HG03095 (cell line): Measurements from ENCODE around the gene NOTCH1.
"Not testable (repeated sequence)": the region's sequence is repeated elsewhere in the genome, so short reads cannot be mapped to it uniquely, and the experiment has no call there.

Source experiments
- ATAC-seq: cut with Tn5 transposase; IDR thresholded peaks from one replicate; pipeline ENCODE4 v1.9.1; 2021; ENCODE audit warnings: moderate library complexity; ENCODE audit not compliant: unreplicated experiment

The NOTCH1 gene

GRCh38 chr9:136545965-136546696, at the start of gene NOTCH1:
Gene NOTCH1, minus strand, starts transcription at chr9:136546048. Its CDS starts 262 bp downstream, at chr9:136545786.
- ATAC-seq = peak; percentile 50

DNA sequence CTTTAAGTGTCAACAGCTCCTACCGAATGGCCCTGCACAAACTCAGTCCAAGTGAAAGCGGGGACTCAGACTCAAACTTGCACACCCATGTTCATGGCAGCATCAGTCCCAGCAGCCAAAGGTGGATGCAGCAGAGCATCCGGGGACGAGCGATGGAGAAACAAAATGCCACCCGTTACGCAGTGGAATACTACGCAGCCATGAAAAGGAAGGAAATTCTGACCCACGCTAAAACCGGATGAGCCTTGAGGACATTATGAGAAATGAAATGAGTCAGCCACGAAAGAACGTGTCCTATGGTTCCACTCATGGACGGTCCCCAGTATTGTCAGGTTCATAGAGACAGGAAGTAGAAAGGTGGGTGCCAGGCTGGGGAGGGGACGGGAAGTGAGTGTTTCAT, 48.6 kb upstream of the NOTCH1 start:
- no peak for ATAC-seq

DNA sequence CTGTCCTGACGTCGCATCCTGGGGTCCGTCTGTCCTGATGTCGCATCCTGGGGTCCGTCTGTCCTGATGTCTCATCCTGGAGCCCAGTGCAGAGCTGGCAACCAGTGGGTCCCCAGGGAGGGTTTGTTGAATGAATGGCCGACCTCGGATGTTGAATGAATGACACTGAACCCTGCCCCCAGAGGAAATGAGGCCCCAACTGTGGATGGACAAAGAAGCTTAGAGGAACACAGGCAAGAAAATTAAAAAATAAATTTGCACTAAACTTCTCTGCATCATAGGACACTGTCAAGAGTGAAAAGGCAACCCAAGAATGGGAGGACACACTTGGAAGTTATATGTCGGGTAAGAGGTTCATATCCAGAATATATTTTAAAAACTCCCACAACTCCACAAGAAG, 47.7 kb upstream of the NOTCH1 start:
- no peak for ATAC-seq

GRCh38 chr9:136592666-136593065, 46.8 kb upstream of the NOTCH1 start:
- ATAC-seq = no peak

- ATAC-seq = no peak
These were observed 45.2 kb upstream of the NOTCH1 start for GRCh38 chr9:136590821-136591752.

GRCh38 chr9:136589766-136590763, 44.2 kb upstream of the NOTCH1 start:
- ATAC-seq = no peak

GRCh38 chr9:136588663-136589464, 43.0 kb upstream of the NOTCH1 start:
- no peak for ATAC-seq

DNA sequence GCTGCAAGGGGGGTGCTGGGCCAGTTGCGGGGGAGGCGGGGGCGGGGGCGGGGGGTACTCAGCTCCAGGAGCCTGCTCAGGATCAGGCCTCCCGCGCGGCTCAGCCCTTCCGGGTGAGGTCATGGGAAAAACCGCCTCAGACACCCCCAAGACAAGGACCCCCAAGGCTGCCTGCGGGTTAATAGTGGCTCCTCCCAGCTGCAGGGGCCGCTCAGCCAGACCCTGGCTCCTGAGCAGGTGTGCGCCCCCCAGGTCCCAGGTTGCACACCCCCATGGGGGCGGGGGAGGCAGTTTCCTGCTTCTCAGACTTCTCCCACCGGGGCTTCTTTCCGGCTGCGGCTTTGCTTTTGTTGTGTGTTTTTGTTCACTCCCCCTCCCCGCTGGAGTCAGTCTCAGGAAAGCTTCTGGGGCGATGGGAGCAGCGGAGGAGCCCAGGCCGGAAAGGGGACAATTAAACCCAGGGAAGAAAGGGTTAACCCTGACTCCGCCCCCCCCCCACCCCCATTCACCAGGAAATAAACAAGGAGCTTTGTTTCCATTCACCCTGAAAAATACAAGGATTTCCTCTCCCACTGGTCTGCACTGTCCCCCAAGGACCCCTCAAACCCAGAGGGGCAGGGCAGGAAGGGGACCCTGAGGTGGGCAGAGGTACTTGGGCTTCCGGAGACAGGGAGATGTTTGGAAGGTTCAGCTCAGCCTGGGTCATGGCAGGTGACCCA, 42.3 kb upstream of the NOTCH1 start:
- ATAC-seq = no peak

DNA sequence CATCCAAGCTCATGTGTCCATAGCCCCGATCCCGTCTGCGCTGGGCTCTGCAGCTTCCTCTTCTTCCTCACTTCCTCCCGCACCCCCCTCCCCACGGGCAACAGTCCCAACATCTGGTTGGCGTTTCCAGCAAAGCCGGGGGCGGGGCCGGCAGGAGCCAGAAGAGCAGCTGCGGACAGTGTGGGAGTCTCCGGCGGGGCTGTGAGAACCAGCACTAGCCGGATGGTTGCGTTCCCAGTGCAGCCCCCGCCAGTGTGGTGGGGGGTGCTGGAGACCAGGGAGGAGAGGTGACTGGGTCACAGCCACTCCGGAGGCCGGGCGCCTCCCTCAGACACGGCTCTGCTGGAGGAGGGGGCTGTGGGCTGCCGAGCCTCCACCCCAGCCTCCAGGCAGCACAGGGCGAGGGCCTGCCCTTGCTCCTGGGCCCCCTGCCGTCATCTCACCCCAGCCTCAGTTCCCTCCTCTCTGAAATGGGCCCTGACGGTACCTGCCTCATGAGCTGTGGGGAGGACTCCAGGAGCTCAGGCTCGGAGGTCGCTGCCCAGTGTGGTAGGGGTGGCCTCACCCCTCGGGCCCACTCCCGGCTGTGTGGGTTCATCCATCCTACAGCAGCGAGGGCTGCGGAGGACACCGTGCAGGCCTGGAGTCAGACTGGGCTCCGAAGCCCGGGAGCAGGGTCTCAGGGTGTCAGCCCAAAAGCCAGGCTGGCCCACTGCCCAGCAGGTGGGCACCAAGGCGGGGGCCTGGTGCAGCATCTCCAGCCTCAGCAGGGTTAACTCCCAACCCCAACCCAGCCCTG, 41.5 kb upstream of the NOTCH1 start:
- ATAC-seq = no peak

DNA sequence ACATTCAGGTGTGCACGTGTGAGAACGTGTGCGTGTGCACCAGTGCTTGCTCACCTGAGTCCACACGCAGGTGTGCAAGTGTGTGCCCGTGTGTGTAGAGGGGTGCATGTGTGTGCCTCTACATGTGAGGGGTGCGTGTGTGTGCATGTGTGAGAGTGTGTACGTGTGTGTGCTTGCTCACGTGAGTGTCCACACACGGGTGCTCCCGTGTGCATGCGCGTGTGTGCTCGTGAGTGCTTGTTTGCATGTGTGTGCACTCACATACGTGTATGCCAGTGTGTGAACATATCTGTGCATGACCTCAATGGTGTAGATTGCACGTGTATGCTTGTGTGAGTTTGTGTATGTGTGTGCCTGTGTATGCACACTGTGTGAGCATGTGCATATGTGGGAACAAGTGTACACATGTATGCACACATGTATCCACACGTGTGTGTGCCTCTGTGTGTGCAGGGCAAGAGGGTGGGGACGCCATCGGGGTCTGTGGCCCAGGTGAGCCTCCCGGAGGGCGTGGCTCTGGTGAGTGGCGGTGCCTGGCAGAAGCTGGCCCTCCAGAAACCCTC, 40.6 kb upstream of the NOTCH1 start:
- ATAC-seq = no peak

- no peak for ATAC-seq
These were observed 39.8 kb upstream of the NOTCH1 start for GRCh38 chr9:136585531-136586120.

- no peak for ATAC-seq
These were observed 39.1 kb upstream of the NOTCH1 start for GRCh38 chr9:136584934-136585333.

- ATAC-seq = no peak
These were observed 38.6 kb upstream of the NOTCH1 start for GRCh38 chr9:136584401-136584932.

- no peak for ATAC-seq
These were observed 37.3 kb upstream of the NOTCH1 start for GRCh38 chr9:136582977-136583735.

GRCh38 chr9:136581614-136582447, 36.0 kb upstream of the NOTCH1 start:
- no peak for ATAC-seq

GRCh38 chr9:136579650-136580219, 33.9 kb upstream of the NOTCH1 start:
- ATAC-seq = not testable (repeated sequence)
